ENCODE measurements around the gene KAZN.
A peak's percentile ranks its signal among the peaks of the same experiment; 100 is the strongest.

KAZN gene

GRCh38 chr1:14590411-14591180 lies 7.9 kb upstream of the KAZN start:
- no peak for DNase-seq

GRCh38 chr1:14591600-14591999 lies 6.9 kb upstream of the KAZN start:
- DNase-seq, result no peak

GRCh38 chr1:14592004-14592631 lies 6.4 kb upstream of the KAZN start:
- no peak for DNase-seq

- no peak for DNase-seq
Observed at GRCh38 chr1:14593302-14593701, 5.2 kb upstream of the KAZN start.

- no peak for DNase-seq
Observed at GRCh38 chr1:14594045-14594444, 4.4 kb upstream of the KAZN start.

- no peak for DNase-seq
Observed at GRCh38 chr1:14596591-14596990, 1.9 kb upstream of the KAZN start.

- peak; percentile 8 for DNase-seq
Observed at GRCh38 chr1:14597343-14598006, 1.0 kb upstream of the KAZN start.

GRCh38 chr1:14598007-14598497 lies 433 bp upstream of the KAZN start:
- no peak for DNase-seq

GRCh38 chr1:14599183-14599791 lies 802 bp downstream of the KAZN start:
- peak; percentile 10 for DNase-seq

GRCh38 chr1:14599800-14600199 lies 1.3 kb downstream of the KAZN start:
- no peak for DNase-seq

- DNase-seq, result no peak
Observed at GRCh38 chr1:14600405-14601112, 2.1 kb downstream of the KAZN start.

- DNase-seq, result peak; percentile 16
Observed at GRCh38 chr1:14602136-14602535, 3.7 kb downstream of the KAZN start.

GRCh38 chr1:14603645-14604044 lies 5.2 kb downstream of the KAZN start:
- no peak for DNase-seq

- no peak for DNase-seq
Observed at GRCh38 chr1:14604414-14604813, 5.9 kb downstream of the KAZN start.

- no peak for DNase-seq
Observed at GRCh38 chr1:14605945-14606344, 7.5 kb downstream of the KAZN start.

GRCh38 chr1:14606632-14607031 lies 8.1 kb downstream of the KAZN start:
- no peak for DNase-seq

GRCh38 chr1:14607295-14607694 lies 8.8 kb downstream of the KAZN start:
- no peak for DNase-seq

GRCh38 chr1:14608308-14608707 lies 9.8 kb downstream of the KAZN start:
- DNase-seq, result no peak

- no peak for DNase-seq
Observed at GRCh38 chr1:14610761-14611160, 12.3 kb downstream of the KAZN start.

- DNase-seq, result no peak
Observed at GRCh38 chr1:14611792-14612191, 13.3 kb downstream of the KAZN start.

GRCh38 chr1:14612256-14612655 lies 13.8 kb downstream of the KAZN start:
- no peak for DNase-seq

- no peak for DNase-seq
Observed at GRCh38 chr1:14613926-14614325, 15.4 kb downstream of the KAZN start.

- no peak for DNase-seq
Observed at GRCh38 chr1:14614341-14614740, 15.9 kb downstream of the KAZN start.

Measured in fibroblast of upper back skin (primary cell).